NCI-H446 (cell line): Measurements from ENCODE around the gene USP6NL.

Experiments
- DNase-seq, 2 experiments: peaks; one replicate each; lab custom pipeline; 2025; lab: John Stamatoyannopoulos, UW

USP6NL gene

GRCh38 chr10:11593612-11594011, 17.8 kb downstream of the USP6NL start:
- DNase-seq = no peak

DNA sequence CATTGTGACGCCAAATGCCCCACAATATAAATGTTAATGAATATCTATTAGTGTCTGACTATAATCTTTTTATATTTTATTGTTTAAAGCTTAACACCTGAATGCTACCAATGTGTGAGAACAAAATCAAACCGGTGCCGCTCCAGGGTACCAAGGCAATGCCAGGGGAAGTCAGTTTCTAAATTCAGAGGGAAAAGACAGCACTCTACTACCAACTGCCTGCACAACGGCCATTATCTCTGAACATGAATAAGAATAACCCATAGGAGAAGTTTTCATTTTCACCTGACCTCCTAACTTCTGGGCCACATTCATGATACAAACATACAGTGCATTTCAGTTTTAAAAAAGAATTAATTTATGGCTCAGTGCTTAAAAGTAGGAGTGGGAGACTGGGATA, 21.7 kb downstream of the USP6NL start:
- no peak for DNase-seq

DNA sequence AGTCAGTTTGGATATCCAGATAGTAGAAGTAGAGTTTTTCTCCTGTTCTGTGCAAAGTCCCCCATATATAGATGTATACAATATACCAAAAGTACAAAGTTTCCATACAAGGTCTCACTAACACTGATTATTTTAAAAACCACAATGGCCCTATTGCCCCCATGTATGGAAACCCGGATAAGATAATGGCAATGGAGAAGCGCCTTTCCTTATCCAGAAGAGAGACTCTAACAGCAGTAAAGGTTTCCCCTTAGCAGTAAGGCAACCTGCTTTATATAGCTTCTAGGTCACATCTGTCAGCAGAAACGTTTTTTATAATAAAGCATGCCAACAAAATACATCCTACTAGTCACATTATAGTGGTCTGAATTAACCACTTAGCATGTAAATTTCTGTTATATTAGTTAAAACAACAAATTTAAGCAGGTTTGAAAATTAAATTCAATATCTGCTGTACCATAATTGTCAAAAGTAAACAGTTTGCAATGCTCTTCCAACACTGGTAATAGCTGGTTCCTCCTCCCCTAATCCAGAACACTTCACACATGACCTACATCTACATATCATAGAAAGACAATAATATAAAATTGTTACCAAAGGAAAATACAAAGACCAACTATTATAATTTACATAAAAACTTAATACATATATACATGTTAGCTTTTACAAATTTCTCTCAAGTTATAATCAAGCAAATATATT, 22.4 kb downstream of the USP6NL start:
- no peak for DNase-seq

- no peak for DNase-seq
These were observed 23.7 kb downstream of the USP6NL start for GRCh38 chr10:11587722-11588259.

GRCh38 chr10:11586170-11586569, 25.3 kb downstream of the USP6NL start:
- DNase-seq = no peak

DNA sequence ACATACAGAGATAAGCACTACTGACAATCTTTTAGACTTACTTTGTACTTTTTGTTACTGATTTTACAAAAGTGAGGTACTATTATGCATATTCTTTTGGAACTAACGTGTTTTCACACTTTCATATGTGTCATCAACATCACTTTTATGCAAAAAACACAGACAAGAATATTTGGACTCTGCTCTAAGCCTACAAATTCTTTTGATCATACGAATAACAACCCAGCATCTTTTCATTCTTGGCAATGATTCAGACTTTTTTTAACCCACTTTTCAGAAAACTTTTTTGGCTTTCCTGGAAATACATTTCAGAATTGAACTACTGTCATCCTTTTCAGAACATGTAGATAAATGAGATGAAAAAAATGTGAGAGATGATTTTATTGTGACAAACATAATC, 30.2 kb downstream of the USP6NL start:
- no peak for DNase-seq

DNA sequence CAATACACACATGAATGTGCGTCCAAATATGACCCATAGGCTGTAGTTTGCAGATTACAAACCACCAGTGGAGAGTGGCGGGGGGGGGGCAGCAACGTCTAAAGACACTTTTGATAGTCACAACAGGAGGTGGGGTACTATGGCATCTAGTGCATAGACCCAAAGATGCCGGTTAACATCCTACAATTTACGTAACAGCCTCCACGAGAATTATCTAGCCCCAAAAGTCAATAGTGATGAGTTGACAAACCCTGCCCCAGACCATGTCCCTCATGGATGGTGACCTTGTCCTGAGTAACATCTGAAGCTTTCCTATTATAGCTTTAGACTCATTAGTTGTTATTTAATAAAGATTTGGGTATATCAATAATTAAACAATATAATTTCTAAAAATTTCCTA, 31.6 kb downstream of the USP6NL start:
- DNase-seq = no peak

DNA sequence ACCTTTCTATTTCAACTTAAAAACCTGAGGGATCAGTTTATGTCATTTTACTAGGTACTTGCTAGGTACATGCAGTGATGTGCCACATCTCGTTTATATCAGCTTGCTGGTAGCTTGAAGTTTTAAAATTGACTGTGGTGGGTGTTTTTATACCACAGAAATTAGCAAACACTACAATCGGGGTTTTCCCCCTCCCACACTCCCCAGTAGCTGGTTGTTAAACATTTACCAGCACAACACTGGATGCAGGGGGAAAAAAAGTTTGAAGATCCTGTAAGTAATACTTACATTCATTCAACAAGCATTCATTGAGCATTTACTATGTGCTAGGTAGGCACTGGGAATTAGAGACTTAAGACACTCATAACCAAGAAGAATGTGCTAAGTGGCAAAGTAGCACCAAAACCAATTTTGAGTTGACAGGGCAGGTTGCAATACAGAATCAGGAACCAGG, 32.6 kb downstream of the USP6NL start:
- DNase-seq = no peak

DNA sequence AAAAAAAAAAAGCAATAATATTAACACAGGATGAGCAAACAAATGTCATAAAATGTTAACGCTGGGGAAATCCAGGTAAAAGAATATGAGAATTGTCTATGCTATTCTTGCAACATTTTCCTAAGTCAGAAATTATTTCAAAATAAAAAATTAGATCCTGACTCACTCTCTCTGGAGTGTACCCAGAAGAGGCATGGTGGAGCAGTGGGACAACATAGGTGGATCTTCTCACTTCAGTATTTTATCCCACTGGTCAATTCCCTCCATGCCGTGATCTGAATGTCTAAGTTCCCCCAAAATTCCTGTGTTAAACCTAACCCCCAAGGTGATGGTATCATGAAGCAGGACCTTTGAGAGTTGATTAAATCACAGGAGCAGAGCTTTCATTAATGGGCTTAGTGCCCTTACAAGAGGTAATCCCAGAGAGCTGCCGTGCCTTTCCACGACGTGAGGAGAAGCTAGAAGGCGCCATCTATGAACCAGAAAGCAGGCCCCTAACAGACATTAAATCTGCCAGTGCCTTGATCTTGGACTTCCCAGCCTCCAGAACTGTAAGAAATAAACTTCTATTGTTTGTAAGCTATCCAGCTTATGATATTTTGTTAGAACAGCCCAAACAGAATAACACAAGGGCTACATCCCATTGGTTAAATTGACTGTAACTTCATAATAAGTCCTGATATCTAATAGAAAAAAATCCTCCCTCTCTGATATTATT, 35.2 kb downstream of the USP6NL start:
- DNase-seq = no peak

DNA sequence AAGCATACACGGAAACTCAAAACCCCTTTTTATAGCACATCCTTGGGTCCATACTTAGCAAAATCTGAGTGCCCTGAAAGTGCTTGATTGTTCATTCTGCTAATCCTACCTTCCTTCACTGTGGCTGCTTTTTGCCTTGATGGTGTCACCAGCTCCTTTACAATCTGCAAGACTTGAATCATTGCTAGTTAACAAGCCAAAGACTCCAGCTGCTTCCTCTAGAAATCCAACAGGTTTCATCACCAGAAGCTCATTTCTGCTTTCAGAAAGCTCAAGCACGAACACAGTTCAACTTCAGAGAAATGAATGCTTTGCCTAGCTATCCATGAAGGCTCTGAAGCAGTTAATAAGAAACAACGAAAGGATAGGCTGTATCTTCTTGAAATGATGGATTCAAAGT, 38.0 kb downstream of the USP6NL start:
- no peak for DNase-seq

- DNase-seq = no peak
These were observed 40.7 kb downstream of the USP6NL start for GRCh38 chr10:11570751-11571150.

- no peak for DNase-seq
These were observed 42.0 kb downstream of the USP6NL start for GRCh38 chr10:11569471-11569870.

GRCh38 chr10:11568578-11568977, 42.9 kb downstream of the USP6NL start:
- no peak for DNase-seq

GRCh38 chr10:11564741-11565140, 46.7 kb downstream of the USP6NL start:
- no peak for DNase-seq

DNA sequence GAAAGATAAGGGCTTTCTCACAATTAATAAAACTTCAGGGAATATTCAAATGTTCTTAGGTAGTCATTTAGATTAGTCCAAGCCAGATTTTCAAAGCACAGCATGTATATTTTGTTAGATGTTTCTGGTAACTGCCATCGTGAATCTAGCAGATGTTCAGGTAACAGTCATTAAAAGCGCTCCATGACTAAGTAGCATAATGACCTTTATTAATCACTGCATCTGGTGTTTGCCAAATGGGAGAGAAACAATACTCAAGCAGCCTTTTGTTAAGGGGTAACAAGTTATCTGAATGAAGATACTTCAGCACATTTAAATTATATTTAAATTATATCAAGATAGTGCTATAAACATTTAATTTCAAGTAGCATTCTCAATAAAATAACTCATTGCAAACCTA, 47.5 kb downstream of the USP6NL start:
- no peak for DNase-seq

DNA sequence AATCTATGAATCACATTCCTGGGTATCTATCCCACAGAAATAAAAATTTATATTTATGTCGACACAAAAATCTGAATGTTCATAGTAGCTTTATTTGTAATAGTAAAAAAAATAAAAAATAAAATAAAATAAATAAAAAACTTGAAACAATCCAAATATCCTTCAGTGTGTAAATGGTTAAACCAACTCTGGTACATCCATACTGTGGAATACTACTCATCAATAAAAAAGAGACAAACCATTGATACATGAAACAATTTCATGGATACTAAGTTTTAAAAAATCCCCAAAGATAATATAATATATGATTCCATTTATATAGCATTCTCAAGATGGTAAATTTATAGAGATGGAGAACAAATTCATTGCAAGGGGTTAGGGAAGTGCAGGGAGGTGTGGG, 48.6 kb downstream of the USP6NL start:
- no peak for DNase-seq

DNA sequence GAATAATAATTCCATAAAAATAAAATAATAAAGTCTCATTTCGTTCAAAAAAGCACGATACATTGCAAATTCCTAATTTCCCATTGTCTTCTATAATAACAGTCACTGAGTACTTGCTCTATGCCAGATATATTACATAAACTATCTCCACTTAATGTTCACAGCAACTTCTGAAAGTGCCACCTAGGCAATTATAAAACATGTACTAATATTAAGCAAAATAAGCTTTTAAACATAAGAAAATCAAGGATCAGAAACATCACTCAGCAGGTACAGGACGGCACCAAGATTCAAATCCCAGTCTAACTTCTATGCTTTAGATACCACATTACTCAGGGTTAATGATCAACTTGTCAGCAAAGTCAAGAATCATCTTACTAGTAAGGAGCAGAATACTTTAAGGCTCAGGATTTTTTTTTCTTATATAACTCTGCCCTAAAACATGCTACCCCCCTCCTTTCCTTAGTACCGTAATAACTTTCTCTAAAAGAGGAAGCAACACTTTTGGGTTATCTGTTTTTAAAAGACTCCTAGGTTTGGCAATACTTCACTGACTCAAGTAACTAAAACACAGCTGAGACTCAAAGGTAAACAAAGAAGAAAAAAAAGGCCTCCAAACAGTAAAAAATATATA, 51.3 kb downstream of the USP6NL start:
- no peak for DNase-seq

GRCh38 chr10:11557967-11558366, 53.5 kb downstream of the USP6NL start:
- no peak for DNase-seq

DNA sequence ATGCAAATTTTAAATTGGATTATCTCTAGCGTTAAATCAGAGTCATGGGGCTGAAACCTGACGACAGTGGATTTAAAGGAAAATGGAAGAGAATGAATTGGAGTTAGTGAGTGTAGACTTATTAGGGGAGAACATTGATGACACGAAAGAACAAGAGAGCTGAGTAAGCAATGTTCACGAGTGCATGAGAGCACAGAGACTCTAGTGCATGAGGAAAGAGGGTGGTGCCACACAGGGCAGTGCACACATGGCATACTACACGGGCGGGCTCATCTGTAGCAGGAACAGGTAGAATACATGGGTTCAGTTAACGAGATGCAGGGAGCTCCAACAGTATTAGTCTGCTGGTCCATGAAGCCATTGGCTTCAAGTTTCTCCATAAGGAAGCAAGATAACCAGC, 53.9 kb downstream of the USP6NL start:
- no peak for DNase-seq

DNA sequence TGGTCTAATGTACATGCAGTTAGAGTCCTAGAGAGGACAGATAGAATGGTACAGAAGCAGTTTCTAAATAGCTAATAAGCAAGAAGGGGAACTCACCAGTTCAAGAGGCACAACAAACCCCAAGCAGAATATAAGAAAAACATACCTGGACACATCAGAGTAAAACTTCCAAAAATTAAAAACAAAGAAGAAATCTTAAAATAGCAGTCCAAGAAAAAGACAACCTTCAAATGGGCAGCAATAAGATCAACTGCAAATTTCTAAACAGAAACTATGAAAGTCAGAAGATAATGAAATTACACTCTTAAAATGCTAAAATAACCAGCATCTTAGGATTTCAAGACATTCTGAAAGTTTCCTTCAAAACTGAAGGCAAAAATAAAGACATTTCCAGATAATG, 55.9 kb downstream of the USP6NL start:
- no peak for DNase-seq

- no peak for DNase-seq
These were observed 57.6 kb downstream of the USP6NL start for GRCh38 chr10:11553773-11554381.

GRCh38 chr10:11551916-11552602, 59.4 kb downstream of the USP6NL start:
- DNase-seq = no peak
